DND-41 (cell line): Measurements from ENCODE around the gene NR2F1-AS1.

ENCODE experiments used
- ATAC-seq: fragments of 200-7000 bp; cut with Tn5 transposase; 3 replicates; pipeline ENCODE4 v1.9.1; 2021; ENCODE audit warnings: low read depth; ENCODE audit not compliant: insufficient read depth
- DNase-seq: peaks from one replicate; pipeline ENCODE4 v3.0.0-alpha.2; 2020
- H2AFZ ChIP-seq: 2 replicates; pipeline ENCODE4 v1.6.0; 2012; ENCODE audit warnings: low read depth, low read length
- H3K27ac ChIP-seq: 2 replicates; pipeline ENCODE4 v1.5.1; 2012; ENCODE audit warnings: low read length, inconsistent platforms
- H3K27me3 ChIP-seq: fragments of 200-600 bp; sonication (generic); 2 replicates; pipeline ENCODE4 v1.6.0; 2012; ENCODE audit warnings: low read length, mild to moderate bottlenecking, inconsistent platforms; ENCODE audit not compliant: insufficient read depth, poor library complexity
- H3K36me3 ChIP-seq: 2 replicates; pipeline ENCODE4 v1.5.1; 2012; ENCODE audit warnings: low read length, inconsistent platforms; ENCODE audit not compliant: insufficient read depth
- H3K4me1 ChIP-seq: 2 replicates; pipeline ENCODE4 v1.5.1; 2012; ENCODE audit warnings: mild to moderate bottlenecking, low read length; ENCODE audit not compliant: insufficient read depth
- H3K4me2 ChIP-seq: 2 replicates; pipeline ENCODE4 v1.6.0; 2012; ENCODE audit warnings: mild to moderate bottlenecking, moderate library complexity, low read length, inconsistent platforms; ENCODE audit not compliant: insufficient read depth
- H3K4me3 ChIP-seq, 2 experiments: fragments of 200-600 bp in 1 of 2; shearing (Covaris generic) in 1 of 2; 2 replicates each; pipeline ENCODE4 v1.5.1; 2012 to 2016; ENCODE audit warnings: inconsistent platforms in 2 of 2, low read length in 2 of 2, mild to moderate bottlenecking in 2 of 2, low read depth in 1 of 2, moderate library complexity in 1 of 2
- H3K79me2 ChIP-seq: 2 replicates; pipeline ENCODE4 v1.6.0; 2012; ENCODE audit warnings: low read length, inconsistent platforms; ENCODE audit not compliant: insufficient read depth
- H3K9ac ChIP-seq: 2 replicates; pipeline ENCODE4 v1.6.0; 2012; ENCODE audit warnings: low read depth, mild to moderate bottlenecking, inconsistent platforms, low read length, moderate library complexity
- H3K9me3 ChIP-seq: 2 replicates; pipeline ENCODE4 v1.5.1; 2012; ENCODE audit warnings: low read length, moderate library complexity, mild to moderate bottlenecking, inconsistent platforms; ENCODE audit not compliant: insufficient read depth, severe bottlenecking
- H4K20me1 ChIP-seq: 2 replicates; pipeline ENCODE4 v1.6.0; 2012; ENCODE audit warnings: low read length; ENCODE audit not compliant: insufficient read depth
- CTCF ChIP-seq: IDR thresholded peaks from 2 replicates; pipeline ENCODE4 v1.5.1; 2012; ENCODE audit warnings: borderline replicate concordance, low read length, moderate library complexity, mild to moderate bottlenecking; ENCODE audit not compliant: poor library complexity, severe bottlenecking; ENCODE audit errors: extremely low read depth
- EZH2 ChIP-seq: IDR thresholded peaks from 3 replicates; pipeline ENCODE4 v1.6.1; 2012; ENCODE audit warnings: borderline replicate concordance, low read depth, mild to moderate bottlenecking, moderate library complexity, low read length, inconsistent platforms; ENCODE audit not compliant: severe bottlenecking

NR2F1-AS1 gene

DNA sequence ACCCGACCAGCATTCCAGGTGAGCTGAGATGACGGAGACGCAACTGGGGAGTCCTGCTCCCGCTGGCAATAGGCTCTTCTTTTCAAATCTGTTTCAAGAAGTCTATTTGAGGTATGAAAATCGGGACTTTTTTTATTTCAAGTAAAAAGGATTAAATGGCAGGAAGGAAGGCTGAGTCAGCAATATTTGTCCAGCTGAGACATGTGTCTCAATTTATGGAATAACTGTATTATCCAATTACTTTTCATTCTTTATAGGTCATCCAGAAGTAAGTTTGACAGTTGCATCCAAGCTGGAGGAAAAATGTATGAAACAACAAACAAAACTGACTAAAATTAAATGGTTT, 221.1 kb downstream of the NR2F1-AS1 start:
- Histone ChIP-seq H3K27ac (no peak overlapping the region), H3K4me3 (no peak overlapping the region), H4K20me1 (no peaks in the 10 kb centered on the region), H3K4me2 (no peak overlapping the region), H3K36me3 (no peaks in the 10 kb centered on the region), H3K9me3 (no peaks in the 10 kb centered on the region), H3K79me2 (no peaks in the 10 kb centered on the region), H2AFZ (no peak overlapping the region), H3K27me3 (no peaks in the 10 kb centered on the region), H3K4me1 (no peaks in the 10 kb centered on the region), H3K9ac (no peak overlapping the region)
- TF ChIP-seq CTCF (no peak), EZH2 (no peak)
- no peak for ATAC-seq
- no peak for DNase-seq
